Measurements from ENCODE around the gene DGKZ.

DGKZ gene

DNA sequence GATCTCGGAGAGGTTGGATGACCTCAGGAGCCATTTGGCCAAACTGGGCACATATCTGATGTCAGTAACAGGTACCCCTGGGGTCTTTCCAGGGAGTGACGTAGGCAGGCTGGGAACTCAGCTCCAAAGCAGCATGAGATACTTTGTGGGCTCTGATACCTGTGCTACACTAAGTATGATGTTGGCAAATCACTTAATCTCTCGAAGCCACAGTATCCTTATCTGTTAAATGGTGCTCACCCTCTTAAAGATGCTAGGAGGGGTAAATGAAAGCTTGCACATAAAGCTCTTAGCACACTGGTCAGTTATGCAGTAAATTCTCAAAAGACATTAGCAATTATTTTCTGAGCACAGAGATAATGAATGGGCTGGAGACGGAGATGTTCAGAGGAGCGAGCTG, 17.1 kb upstream of the DGKZ start:
- no peak for DNase-seq (ENCODE audit: low read depth)

DNA sequence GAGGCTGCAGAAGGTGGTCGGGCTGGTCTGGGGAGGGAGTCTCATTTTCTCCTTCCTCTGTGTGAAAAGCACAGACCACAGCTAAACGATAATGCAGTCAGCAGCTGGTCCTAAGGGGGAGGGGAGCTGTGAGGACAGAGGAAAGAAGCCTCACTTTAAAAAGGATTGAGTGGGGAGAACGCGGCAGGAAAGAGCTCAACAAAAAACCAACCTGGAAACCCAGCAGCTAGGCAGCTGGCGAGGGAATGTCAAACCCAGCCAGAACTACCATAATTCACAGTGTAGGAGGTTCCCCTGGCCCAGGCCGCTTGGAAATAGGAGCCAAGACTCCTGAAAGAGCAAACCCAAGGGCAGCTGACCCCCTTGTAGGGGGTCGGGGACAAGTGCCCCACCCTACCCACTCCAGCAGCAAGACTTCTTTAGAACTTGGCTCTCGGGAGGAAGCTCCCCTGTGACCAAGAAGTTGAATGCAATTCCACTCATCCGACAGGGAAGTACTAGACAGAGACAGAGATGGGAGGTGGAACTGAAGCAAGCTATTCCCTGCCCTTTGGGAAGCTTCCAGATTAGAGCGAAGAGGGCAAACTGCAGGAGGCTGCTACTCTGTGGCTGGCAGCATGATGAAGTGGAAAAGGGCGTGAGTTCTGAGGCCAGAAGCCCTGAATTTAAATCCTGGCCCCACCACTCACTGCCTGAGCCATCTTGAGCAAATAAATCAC, 16.5 kb upstream of the DGKZ start:
- peak; percentile 71 for DNase-seq (ENCODE audit: low read depth)

DNA sequence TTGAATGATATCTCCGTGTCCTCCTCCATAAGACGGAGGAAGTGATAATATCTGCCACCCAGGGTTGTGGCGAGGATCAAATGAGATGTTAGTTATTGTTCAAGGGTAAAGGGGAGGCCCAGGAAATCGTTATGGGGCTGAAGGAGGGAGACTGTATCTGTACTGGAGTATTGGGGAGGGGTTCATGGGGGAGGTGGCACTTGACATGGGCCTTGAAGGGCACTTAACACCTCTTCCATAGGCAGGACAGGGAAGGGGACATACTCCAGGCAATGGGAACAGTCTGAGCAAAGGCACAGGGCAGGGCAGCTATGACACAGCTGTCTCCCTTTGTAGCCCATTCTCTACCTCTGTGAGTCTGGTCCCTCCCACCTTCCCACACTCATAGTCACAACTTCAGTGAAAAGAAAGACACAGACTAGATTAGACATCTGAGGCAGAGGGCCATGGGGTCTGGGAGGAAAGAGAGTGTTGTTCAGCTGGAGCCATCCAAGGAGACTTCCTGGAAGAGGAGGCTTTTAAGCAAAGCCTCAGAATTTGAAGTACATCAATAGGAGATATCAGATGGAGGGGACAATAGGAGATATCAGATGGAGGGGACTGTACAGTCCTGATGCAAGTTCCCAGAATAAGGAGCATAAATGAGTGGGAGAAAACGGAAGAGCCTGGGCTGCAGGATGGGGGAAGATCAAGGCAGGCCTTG, 15.8 kb upstream of the DGKZ start:
- no peak for DNase-seq (ENCODE audit: low read depth)

DNA sequence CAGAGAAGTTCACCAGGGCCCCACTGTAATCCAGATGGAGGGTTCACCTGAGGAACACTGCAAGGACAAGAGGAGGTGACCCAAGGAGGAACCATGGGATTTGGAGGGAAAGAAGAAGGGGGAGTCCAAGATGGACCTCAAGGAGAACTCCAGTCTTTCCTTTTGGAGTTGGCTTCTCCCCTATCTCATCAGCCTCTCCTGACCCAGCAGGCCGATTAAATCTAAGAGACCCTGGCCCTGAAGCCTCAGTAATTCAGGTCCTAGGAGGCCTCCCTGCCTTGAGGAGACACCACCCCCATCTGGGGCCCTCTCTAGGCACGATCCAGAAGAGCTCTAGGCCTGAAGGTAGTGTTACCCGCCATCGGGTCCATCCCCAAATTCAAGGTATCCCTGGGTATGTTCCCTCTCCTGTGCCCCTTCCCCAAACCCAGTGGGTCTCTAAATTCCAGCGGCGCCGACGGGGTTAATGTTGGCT, 15.1 kb upstream of the DGKZ start:
- DNase-seq (ENCODE audit: low read depth) = no peak

DNA sequence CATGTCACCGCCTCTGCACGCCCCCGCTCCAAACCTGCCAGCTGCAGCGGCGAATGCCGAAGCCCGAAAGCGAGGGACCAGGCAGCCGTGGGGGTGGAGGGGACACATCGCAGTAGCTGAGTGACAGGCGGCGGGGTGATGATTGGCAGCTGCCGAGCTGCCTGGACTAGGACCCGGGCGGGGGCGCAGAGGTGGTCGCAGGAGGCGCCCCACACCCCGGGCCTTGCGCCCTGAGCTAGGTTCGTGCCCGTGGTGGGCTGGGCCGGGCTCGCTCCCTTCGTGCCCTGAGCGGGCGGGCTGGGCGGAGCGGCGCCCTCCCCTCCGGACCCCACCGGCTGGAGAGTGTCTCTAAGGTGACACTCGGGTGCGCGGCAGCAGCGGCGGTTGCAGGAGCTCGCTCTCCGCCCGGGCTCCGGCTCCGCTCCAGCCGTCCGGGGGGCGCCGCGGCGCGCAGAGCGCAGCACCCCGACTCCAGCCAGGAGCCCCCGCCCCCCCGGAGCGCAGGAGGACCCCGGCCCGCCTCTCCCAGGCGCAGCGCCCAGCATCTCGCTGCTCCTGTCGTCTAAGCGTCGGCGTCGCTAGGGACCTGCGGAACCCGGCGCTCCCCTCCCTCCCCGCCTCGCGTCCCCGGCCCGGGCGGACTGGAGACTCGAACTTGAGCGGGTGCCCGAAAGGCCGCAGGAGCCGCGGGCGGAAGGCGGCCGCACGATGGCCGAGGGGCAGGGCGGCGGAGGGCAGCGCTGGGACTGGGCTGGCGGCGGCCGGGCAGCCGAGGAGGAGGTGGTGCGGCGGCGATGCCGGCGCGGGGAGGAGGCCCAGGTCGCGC, 14.5 kb upstream of the DGKZ start:
- DNase-seq (ENCODE audit: low read depth) = no peak

DNA sequence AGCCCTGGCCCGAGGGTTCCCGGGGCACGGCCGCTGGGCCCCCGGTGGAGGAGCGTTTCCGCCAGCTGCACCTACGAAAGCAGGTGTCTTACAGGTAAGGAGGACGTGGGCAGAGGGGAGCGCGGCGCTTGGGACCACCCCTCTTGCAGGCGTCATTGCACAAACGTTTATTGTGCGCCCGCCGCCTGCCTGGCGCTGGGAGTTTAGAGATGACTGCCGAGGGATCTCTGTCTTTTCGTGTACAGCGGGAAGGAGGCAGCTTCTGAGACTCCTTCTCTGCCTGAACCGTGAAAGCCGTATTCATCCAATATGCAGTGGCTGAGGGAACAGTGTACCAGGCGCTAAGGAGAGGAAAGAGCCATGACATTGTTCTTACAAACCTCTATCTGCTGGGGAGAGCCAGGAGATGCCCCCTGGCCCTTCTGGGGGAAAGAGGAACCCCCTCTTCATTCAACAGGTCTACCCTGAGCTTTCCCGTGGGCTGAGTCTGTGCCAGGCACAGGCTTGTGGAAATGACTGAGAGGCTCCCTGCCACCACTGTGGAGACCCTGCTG, 13.8 kb upstream of the DGKZ start:
- DNase-seq (ENCODE audit: low read depth) = no peak

DNA sequence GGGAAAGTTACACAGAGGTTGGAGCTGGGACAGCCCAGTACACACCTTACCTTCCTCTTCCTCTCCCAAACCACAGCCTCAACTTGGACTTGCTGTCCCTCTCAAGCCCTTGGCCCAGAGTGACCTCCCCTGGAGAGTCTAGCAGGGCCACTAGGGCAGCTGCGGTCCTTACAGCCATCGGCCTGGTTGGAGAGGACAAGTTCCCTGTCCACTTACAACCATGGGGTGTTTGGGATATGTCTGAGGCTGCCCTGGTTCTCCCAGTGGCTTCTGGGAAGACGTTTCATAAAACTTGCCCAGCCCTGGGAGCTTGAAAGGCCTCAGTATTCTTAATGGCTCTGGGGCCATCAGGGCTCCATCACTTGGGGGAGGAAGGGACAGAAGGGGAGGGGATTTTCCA, 13.1 kb upstream of the DGKZ start:
- DNase-seq (ENCODE audit: low read depth) = no peak

DNA sequence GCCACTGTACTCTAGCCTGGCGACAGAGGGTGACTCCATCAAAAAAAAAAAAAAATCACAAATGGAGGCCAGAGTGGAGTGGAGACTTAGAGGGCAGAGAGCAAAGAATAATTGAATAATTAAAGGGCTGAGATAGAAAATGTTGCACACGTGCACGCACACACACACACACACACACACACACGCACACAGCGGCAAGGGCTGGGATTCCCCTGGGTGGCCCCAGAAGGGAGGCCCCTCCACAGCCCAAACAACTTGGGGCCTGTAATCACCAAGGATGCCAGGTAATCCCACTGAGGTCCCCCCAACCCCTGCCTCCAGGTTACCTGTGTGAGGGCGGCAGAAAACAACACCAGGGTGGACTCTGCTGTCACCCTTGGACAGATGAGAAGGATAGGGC, 12.0 kb upstream of the DGKZ start:
- DNase-seq (ENCODE audit: low read depth) = no peak

DNA sequence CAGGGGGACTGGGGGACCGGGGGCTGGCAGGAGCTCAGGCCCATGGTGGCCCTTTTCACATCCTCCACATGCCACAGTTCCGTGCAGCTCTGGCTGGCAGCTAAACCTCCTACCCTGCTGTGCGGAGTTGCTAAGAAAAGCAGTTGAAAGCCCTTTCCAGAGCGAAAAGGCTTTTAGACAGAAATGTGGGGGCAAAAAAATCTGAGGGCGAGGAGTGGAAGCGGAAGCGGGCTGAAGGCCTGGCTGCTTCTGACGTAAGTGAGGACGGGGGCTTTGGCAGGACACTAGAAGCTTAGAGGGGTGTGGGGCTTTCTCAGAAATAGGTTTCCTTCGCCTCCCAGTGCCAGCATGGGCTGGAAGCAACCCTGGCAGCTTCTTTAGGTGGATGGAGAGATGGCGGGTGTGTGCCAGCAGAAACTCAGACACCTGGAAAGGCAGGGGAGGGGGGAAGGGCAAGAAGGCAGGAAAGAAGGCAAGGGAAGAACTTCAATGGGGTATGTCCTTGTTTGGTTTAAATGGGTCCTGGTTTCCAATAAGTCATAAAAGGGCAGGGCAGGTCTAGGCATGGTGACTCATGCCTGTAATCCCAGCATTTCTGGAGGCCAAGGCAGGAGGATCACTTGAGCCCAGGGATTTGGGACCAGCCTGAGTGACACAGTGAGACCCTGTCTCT, 11.2 kb upstream of the DGKZ start:
- no peak for DNase-seq (ENCODE audit: low read depth)

DNA sequence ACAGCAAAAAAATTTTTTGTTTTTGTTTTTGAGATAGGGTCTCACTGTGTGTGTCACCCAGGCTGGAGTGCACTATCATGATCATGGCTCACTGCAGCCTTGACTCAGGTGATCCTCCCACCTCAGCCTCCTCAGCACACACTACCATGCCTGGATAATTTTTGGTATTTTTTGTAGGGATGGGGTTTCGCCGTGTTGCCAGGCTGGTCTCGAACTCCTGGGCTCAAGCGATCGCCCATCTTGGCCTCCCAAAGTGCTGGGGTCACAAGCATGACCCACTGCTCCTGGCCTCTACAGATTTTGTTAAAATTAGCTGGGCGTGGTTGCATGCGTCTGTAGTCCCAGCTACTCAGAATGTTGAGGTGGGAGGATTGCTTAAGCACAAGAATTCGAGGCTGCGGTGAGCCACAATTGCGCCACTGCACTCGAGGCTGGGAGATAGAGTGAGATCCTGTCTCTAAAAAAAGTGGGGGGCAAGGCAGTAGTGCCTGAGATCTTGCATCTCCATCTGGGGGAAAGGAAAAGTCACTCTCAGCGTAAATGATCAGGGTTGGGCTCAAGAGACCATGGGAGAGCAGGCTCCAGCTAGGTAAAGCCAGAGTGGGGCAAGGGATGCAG, 10.6 kb upstream of the DGKZ start:
- DNase-seq (ENCODE audit: low read depth) = peak; percentile 97

DNA sequence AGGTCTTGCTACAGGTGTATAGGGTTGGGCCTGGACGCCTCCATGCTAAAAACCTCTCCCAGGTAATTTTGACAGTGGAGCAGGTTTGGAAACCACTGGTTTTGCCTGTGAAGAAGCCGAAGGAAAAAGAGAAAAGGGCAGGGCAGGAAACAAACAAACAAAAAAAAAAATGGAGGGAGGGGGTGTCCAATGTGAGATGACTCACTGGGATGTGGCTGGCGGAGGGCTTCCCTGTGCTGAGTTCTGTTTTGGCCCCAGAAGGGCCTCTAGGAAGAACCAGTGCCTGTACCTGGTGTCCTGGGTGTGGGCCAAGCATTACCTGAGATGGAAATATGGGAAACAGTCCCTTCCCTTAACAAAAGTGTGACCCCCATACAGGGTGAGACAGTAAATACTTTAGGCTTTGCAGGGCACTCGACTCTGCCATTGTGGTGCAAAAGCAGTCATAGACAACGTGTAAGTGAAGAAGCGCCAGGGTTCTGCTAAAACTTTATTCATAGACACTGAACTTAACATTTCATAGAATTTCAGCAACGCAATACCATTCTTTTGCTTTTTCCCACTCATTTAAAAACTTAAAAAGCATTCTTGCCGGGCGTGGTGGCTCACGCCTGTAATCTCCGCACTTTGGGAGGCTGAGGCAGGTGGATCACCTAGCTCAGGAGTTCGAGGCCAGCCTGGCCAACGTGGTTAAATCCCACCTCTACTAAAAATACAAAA, 9.5 kb upstream of the DGKZ start:
- DNase-seq (ENCODE audit: low read depth) = no peak

DNA sequence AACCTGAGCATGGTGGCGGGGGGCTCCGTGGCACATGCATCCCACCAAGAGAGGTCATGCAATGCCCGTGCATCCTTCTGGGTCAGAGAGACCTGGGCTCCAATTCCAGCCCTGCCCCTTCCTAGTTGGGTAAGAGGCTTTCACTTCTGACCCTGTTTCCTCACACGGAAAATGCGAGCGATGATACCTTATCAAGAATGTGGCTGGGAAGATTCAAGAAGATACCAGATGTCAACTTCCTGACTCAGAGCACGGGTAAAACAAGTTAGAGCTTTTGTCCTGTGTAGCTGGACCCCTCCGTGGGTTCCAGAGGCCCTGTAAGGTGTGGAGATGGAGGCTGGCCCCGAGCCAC, 8.7 kb upstream of the DGKZ start:
- DNase-seq (ENCODE audit: low read depth) = peak; percentile 93

DNA sequence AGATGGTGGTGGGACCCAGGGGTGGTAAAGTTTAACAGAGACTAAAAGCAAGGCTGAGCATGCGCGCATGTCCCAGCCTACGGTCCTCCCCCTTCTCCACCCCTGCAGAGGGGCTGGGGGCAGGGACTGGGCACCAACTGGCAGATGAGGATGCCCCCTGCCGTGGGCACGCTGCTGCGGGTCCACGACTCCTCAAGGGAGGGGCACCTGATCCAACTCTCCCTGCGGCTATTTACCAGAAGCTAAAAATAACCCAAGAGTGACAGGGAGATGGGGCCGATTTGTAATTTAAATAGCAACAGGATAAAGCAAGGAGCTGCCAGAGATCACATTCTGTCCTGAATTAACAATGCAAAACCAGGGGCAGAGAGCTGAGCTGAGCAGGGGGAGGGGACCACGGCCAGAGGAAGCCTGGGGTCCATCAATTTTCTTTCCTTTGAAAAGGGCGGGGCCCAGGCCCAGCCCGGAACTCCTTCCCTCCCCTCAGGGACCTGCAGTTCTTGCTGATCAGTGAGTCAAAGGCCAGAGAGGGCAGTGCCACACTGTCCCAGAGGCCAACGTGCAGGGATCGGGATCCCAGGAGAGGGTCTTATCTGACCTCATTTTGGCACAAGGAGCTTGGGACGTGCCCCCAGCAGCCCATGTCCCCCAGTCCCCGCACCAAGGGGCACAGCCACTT, 8.1 kb upstream of the DGKZ start:
- peak; percentile 42 for DNase-seq (ENCODE audit: low read depth)

DNA sequence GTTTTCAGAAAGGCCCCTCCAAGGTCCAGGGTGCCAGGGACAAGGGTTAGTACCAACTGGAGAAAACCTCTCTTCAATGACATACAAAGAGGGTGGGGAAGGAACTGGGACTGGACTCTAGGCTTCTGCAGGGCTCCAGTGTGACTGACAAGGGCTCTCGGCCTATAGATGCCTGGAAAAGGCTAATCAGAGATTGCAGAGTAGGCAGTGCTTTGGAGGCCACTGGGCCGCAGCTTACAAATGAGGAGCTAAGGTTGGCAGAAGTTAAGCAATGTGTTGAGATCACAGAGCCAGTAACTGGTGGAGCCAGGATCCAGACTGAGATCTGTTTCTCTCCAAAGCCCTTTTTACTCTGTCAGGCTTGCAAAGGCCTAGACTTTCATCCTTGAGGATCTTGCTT, 7.4 kb upstream of the DGKZ start:
- DNase-seq (ENCODE audit: low read depth) = peak; percentile 98

DNA sequence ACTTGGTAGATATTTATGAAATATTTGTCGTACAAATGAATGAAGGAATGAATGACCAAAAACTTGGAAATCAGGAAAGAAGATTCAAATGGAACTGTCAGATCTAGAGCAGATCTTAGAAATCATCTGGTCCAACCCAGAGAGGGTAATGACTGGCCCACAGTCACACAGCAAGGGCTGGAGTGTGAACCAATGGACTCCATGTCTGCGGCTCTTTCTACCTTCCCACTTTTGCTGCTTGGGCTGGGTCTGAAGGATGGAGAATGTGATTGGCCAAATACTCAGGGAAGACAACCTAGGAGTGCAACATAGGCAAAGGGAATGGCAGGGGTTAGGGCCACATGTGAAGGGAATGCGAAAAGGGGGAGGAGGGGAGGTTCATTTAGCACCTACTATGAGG, 5.8 kb upstream of the DGKZ start:
- DNase-seq (ENCODE audit: low read depth) = no peak

DNA sequence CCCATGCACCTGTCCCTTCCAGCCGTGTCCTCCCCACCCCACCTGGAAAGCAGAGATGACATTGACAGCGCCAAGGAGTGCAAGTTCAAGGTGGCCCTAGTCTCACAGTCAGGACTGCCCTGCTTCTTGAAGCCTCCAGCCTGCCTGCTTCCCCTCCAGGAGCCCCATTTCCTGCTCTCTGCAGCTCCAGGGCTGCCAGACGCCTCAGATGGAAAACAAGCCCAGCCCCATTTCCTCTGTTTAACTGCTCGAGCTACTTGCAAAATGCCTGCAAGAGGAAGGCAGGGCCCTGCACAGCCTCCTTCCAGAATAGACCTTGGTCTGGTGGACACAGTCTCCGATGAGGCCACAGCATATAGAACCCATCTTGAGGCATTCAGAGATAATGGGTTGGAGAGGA, 5.0 kb upstream of the DGKZ start:
- no peak for DNase-seq (ENCODE audit: low read depth)

DNA sequence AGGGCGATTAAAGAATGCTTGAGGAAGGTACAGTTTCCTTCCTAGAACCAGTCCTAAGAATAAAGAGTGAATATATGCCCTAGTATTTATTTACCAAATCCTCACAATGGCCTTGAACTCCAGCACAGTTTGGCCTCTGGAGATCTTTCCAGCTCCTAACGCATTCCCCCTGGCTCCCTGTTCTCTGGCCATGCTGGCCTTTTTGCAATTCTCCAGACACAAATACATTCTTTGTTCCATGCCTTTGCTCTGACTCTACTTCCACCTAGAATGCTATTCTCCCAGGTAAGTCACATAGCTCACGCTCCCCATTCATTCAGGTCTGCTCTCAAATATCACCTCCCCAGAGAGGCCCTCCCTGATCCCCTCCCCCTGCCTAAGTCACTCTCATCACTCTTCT, 3.7 kb upstream of the DGKZ start:
- no peak for DNase-seq (ENCODE audit: low read depth)

DNA sequence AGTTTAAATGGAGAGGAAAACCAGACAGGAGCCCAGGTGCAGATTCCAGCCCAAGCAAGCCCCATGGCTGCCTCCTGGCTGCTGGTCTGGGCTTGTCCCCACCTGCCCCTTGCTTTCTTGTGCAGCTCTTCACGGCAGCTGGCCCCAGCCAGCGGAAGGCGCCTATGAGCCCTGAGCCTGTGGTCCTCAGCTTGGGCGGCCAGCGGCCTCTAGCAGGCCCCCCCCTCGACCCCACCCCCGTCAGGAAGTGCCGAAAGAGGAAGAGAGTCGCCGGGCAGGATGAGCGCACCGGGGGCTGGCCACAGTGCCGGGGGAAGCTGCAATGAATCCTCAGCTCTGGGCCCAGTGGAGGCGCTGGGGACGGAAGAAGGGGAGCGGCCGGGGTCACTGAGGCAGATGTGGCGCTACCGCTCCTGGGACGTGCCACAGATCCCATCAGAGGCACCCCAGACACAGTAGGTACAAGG, 2.1 kb upstream of the DGKZ start:
- DNase-seq (ENCODE audit: low read depth) = no peak

DNA sequence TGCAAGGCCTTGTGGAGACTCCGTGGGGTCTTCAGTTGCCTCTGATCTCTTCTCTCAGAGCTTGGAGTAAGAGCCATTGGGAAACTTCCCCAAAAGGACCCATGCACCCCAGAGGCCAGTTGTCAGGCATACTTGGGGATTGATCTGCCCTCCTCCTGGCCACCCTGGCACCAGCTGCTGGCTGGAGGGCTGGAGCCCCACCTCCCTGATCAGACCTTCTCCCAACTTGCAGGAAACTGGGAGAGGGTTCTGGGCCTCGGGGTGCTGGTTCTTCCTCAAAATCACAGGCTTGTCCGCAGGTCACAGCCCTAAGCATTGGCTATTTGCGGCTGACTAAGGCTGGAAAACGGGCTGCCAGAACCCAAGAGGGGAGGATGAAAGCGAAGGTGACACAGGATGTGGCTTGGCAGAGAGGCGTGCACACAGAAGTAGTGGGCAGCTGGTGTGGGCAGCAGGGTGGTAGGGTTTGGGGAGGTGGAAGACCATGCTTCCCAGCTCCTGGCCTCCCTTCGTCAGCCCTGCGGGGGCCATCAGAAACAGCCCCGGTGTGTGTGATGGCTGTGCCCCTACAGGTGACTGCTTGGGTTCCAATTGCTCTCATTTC, 1.3 kb upstream of the DGKZ start:
- DNase-seq (ENCODE audit: low read depth) = no peak
